ENCODE results near the gene APOBR. TPM values are rescaled to one million over a fixed set of nuclear protein-coding genes. Genes with fewer than 3 reads are reported as not detected.

APOBR gene
- total and polyA plus RNA-seq, 10 of the 15 experiments (the other 5 are each of a cell fraction or from before 2014, with no cell fraction given) = 0.04 to 2.5 (median 0.54) TPM; not detected in 1

DNA sequence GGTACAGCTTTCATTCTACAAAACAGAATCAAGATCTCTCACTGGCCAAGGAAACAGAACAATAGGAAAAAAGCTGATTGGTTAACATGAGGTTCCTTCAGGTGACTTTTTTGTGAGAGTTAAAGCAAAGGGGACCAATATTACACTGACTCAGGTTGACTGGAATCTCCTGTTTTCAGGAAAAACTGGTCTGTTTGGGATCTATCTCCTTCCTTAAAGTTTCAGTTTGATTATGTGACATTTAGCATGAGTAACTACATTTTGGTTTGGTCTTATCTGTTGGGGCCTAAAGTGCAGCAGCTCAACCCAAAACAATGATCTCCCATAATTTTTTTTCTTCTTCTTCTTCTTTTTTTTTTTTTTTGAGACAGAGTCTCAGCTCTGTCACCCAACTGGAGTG lies 34.7 kb downstream of the APOBR start:
- DNase-seq (ENCODE audit: low read depth, low spot score) (no peak), FAIRE-seq (no peak), ATAC-seq (no peak)
- no peaks in the 10 kb centered on the region for H4K20me1 ChIP-seq (ENCODE audit: control insufficient read depth, insufficient read depth)
- SMC1A ChIA-PET (ENCODE audit: uncharacterized antibody, unreplicated experiment) = interaction anchor here (1.6 kb wide), 1 partner anchor 13 kb away, joined by 4 read pairs; no protein-coding TSS in a partner anchor
- no peaks in the 10 kb centered on the region for H3K36me3 ChIP-seq (ENCODE audit: control insufficient read depth in 2 of 2, insufficient read depth in 2 of 2, low read length in 1 of 2)
- intact Hi-C loops (cut with micrococcal nuclease; ENCODE audit: unreplicated experiment) (no loop called here), in situ Hi-C loops (cut with MboI) (no loop called here)
- H3K9me3 ChIP-seq (replicated peaks; ENCODE audit: control insufficient read depth, insufficient read depth, low read length) = no peaks in the 10 kb centered on the region
- H3K4me2 ChIP-seq (ENCODE audit: control insufficient read depth, insufficient read depth) = no peak overlapping the region
- TF ChIP-seq ZNF24 (IDR thresholded peaks at IDR 0.05) (no peak), SUZ12 (IDR thresholded peaks at IDR 0.05; ENCODE audit: unreplicated experiment) (no peak), ZNF622 (IDR thresholded peaks at IDR 0.05) (no peak)
- TF ChIP-seq, protein P1, sequence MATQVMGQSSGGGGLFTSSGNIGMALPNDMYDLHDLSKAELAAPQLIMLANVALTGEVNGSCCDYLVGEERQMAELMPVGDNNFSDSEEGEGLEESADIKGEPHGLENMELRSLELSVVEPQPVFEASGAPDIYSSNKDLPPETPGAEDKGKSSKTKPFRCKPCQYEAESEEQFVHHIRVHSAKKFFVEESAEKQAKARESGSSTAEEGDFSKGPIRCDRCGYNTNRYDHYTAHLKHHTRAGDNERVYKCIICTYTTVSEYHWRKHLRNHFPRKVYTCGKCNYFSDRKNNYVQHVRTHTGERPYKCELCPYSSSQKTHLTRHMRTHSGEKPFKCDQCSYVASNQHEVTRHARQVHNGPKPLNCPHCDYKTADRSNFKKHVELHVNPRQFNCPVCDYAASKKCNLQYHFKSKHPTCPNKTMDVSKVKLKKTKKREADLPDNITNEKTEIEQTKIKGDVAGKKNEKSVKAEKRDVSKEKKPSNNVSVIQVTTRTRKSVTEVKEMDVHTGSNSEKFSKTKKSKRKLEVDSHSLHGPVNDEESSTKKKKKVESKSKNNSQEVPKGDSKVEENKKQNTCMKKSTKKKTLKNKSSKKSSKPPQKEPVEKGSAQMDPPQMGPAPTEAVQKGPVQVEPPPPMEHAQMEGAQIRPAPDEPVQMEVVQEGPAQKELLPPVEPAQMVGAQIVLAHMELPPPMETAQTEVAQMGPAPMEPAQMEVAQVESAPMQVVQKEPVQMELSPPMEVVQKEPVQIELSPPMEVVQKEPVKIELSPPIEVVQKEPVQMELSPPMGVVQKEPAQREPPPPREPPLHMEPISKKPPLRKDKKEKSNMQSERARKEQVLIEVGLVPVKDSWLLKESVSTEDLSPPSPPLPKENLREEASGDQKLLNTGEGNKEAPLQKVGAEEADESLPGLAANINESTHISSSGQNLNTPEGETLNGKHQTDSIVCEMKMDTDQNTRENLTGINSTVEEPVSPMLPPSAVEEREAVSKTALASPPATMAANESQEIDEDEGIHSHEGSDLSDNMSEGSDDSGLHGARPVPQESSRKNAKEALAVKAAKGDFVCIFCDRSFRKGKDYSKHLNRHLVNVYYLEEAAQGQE (IDR thresholded peaks at IDR 0.05; ENCODE audit: low read depth, low read length) = no peak
- RAD21 ChIA-PET (ENCODE audit: unreplicated experiment) = no interaction called here
- H3K9ac ChIP-seq (ENCODE audit: control insufficient read depth, insufficient read depth, low read length) = no peak overlapping the region
- H3K4me3 ChIP-seq = no peak overlapping the region
- H3K4me1 ChIP-seq (ENCODE audit: control insufficient read depth, insufficient read depth, low read length) = peaks cover 8% of the 10 kb centered on the region
- no peak overlapping the region for H3K27ac ChIP-seq (ENCODE audit: control insufficient read depth, insufficient read depth)
- POLR2A ChIA-PET = no interaction called here
- CTCF ChIA-PET = no interaction called here
- no peak overlapping the region for H2AFZ ChIP-seq (ENCODE audit: control insufficient read depth, low read depth, low read length)
- H3K27me3 ChIP-seq (replicated peaks in 1 of 2; ENCODE audit: control insufficient read depth in 2 of 2, insufficient read depth in 2 of 2, low read length in 1 of 2) = no peaks in the 10 kb centered on the region; a peak in 1 of 4 replicates
- BruUV-seq (replicated peaks) = no TSS peak
- no peaks in the 10 kb centered on the region for H3K79me2 ChIP-seq (ENCODE audit: control insufficient read depth, insufficient read depth, low read length)

Data from GM12878 (cell line).